Measurements from ENCODE around the gene C17orf75.
"Not testable (repeated sequence)": the region's sequence is repeated elsewhere in the genome, so short reads cannot be mapped to it uniquely, and the experiment has no call there.

Gene C17orf75, protein sequence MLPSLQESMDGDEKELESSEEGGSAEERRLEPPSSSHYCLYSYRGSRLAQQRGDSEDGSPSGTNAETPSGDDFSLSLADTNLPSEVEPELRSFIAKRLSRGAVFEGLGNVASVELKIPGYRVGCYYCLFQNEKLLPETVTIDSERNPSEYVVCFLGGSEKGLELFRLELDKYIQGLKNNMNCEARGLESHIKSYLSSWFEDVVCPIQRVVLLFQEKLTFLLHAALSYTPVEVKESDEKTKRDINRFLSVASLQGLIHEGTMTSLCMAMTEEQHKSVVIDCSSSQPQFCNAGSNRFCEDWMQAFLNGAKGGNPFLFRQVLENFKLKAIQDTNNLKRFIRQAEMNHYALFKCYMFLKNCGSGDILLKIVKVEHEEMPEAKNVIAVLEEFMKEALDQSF

DNA sequence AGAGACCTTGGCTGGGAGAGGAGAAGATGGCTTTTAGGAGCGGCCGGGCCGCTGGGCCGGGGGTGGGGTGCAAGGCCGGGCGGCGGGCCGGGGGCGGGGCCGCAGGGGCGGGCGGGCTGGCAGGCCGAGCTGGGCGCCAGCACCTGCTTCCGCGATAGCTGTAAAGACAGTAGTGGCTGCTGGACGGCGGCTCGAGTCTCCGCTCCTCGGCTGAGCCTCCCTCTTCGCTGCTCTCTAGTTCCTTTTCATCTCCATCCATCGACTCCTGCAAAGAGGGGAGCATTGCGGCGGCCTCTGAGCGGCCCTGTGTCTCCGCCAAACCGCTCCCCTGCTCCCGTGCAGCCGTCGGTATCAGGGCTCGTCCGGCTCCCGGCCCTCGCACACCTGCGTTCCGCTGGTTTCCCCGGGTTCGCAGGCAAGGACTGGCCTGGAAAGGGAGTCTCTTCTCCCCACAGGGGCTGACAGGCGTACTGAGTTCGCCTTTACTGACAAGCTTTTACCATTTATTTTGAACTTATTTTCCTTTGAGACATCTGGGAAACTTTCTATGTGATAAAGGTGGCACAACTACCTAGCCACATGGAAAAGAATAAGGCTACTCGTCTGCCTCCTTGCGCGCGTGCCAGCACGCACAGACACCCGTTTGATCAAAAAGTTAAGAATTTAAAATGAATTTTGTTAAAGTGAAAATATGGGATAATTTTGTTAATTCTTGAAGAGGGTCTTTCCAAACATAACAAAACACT, at the start of gene C17orf75:
Gene C17orf75, minus strand, starts transcription at position 317 of the 746 bp plus-strand sequence. Its CDS starts 34 bp downstream, at position 283.
- POLR2A ChIA-PET = no interaction called here
- TF ChIP-seq, protein P1, sequence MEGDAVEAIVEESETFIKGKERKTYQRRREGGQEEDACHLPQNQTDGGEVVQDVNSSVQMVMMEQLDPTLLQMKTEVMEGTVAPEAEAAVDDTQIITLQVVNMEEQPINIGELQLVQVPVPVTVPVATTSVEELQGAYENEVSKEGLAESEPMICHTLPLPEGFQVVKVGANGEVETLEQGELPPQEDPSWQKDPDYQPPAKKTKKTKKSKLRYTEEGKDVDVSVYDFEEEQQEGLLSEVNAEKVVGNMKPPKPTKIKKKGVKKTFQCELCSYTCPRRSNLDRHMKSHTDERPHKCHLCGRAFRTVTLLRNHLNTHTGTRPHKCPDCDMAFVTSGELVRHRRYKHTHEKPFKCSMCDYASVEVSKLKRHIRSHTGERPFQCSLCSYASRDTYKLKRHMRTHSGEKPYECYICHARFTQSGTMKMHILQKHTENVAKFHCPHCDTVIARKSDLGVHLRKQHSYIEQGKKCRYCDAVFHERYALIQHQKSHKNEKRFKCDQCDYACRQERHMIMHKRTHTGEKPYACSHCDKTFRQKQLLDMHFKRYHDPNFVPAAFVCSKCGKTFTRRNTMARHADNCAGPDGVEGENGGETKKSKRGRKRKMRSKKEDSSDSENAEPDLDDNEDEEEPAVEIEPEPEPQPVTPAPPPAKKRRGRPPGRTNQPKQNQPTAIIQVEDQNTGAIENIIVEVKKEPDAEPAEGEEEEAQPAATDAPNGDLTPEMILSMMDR (IDR thresholded peaks at IDR 0.05; ENCODE audit: control extremely low read depth, extremely low read depth, low read depth, missing control alignments) = no peak
- CTCF ChIA-PET = interaction anchor here (0.7 to 1.2 kb wide), 2 partner anchors 11 to 89 kb away, joined by 3 to 4 read pairs; no protein-coding TSS in a partner anchor
- peak; percentile 82 for DNase-seq (ENCODE audit: extremely low spot score)

DNA sequence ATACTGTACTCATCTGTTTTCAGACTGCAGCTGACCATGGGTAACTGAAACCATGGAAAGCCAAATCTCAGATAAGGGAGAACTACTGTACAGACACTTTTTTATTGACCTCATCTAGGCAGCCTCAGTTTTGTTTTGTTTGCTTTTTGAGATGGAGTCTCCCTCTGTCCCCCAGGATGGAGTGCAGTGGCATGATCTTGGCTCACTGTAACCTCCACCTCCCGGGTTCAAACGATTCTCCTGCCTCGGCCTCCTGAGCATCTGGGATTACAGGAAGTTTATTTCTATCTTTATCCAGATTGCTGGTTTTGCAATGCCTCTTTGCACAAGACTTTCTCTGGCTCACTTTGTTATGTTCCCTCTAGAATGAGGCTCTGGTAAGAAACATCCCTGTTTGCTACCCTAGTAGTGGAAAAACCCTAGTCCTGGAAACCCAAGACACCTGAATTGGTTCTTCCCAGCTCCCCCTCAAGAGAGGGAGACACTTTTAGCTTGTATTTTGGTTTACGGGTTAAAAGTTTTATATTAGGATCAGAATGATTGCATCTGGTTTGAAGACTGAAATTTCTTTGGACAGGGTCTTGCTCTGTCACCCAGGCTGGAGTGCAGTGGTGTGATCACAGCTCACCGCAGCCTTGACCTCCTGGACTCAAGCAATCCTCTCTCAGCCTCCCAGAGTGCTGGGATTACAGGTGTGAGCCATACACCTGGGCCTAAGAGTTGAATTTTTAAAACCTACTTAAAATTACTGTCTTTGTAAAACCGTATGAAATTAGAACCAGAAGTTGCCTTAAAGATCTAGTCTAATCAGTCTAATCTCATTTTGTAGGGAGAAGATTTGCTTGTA, 46.9 kb upstream of the C17orf75 start:
- TF ChIP-seq, protein P1 (IDR thresholded peaks at IDR 0.05; ENCODE audit: control extremely low read depth, extremely low read depth, low read depth, missing control alignments) = no peak
- POLR2A ChIA-PET = no interaction called here

DNA sequence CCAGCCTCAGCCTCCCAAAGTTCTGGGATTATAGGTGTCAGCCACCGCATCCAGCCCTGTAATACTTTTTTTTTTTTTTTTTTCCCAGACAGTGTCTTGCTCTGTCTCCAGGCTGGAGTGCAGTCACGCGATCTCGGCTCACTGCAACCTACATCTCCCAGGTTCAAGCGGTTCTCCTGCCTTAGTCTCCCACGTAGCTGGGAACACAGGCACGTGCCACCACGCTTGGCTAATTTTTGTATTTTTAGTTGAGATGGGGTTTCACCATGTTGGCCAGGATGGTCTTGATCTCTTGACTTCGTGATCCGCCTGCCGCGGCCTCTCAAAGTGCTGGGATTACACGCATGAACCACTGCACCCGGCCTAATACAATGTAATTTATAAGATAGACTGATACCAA, 46.2 kb upstream of the C17orf75 start:
- POLR2A ChIA-PET; DNase-seq (ENCODE audit: extremely low spot score): not testable (repeated sequence)
- CTCF ChIA-PET = interaction anchor here (0.7 kb wide), 1 partner anchor 25 kb away, joined by 3 read pairs; no protein-coding TSS in a partner anchor

More for the DNA sequence above, 46.9 kb upstream of the C17orf75 start:
- DNase-seq (ENCODE audit: extremely low spot score) = no peak
- CTCF ChIA-PET = interaction anchor here (0.7 to 1.0 kb wide), 3 partner anchors 17 to 55 kb away, joined by 3 read pairs; partner anchors contain the start of gene PSMD11

DNA sequence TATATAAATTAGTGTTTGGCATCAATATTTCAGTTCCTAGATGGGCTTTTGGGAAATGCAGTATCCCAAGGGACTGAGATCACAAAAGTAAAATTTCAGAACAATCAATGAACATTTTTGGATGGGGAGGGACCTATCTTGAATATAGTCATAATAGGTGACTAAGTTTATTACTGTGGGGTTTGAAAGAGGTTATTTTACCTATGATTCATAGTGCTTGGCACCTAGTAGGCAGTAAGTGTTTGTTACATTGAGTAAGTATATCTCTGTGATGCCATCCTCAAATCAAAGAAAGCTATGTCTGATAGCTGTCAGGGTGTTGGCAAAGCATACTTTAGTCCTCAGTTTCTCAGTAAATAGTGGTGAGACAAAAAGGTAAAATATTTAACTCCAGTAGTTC, 44.9 kb upstream of the C17orf75 start:
- DNase-seq (ENCODE audit: extremely low spot score) = no peak
- CTCF ChIA-PET = no interaction called here
- POLR2A ChIA-PET = no interaction called here
- TF ChIP-seq, protein P1 (IDR thresholded peaks at IDR 0.05; ENCODE audit: control extremely low read depth, extremely low read depth, low read depth, missing control alignments) = no peak

DNA sequence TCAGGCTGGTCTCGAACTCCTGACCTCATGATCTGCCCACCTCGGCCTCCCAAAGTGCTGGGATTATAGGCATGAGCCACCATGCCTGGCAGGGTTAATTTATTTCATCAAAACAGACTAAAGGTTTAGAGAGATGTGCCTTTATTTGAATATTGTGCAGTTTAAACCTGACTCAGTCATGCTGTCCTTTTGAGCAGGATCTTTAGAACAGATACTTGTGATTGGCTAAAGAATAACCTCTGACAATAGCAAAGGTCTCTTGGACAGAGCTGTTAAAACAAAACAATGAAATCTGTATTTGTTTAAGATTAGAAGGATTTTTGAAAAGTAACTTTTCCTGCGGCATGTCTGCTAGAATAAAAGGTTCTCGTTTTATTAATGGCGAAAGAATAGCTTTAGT, 44.0 kb upstream of the C17orf75 start:
- POLR2A ChIA-PET = no interaction called here
- CTCF ChIA-PET = interaction anchor here (0.9 kb wide), 1 partner anchor 20 kb away, joined by 3 read pairs; no protein-coding TSS in a partner anchor
- DNase-seq (ENCODE audit: extremely low spot score) = no peak
- TF ChIP-seq, protein P1 (IDR thresholded peaks at IDR 0.05; ENCODE audit: control extremely low read depth, extremely low read depth, low read depth, missing control alignments) = no peak

DNA sequence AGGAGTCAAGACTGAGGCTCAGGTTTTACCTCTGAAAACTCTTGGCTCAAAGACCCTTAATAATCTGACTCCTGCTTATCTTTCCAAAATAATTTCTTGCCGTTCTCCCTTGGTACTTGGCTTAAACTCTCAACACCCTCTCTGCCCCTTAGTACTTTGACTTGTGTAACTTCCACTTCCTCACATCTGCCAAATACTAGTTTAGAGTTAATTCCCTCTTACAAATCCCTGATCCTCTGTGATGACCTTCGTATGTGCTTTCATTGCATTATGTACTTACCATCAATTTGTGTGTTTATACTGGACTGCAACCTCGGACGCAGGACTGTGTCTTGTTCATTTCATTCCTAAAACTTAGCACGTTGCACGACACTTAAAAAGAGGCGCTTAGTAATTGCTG, 43.1 kb upstream of the C17orf75 start:
- no peak for DNase-seq (ENCODE audit: extremely low spot score)
- ChIA-PET CTCF (no interaction called here), POLR2A (interaction anchor here (0.7 kb wide), 2 partner anchors 9 to 19 kb away, joined by 7 to 12 read pairs; no protein-coding TSS in a partner anchor)
- TF ChIP-seq, protein P1 (IDR thresholded peaks at IDR 0.05; ENCODE audit: control extremely low read depth, extremely low read depth, low read depth, missing control alignments) = no peak

All from GM10248 (cell line).